WI38 (cell line): ENCODE data around the gene RAB17.
A peak's percentile ranks its signal among the peaks of the same experiment; 100 is the strongest.
"Not testable (repeated sequence)": the region's sequence is repeated elsewhere in the genome, so short reads cannot be mapped to it uniquely, and the experiment has no call there.

Experiments
- H3K4me3 ChIP-seq: 2 replicates; pipeline ENCODE4 v1.5.1; 2011; ENCODE audit warnings: low read depth, mild to moderate bottlenecking, control low read depth, low read length
- CTCF ChIP-seq: IDR thresholded peaks from 2 replicates; pipeline ENCODE4 v1.5.1; 2012; ENCODE audit warnings: low read depth, mild to moderate bottlenecking, control low read depth, low read length

The RAB17 gene

GRCh38 chr2:237614151-237614720 is 23.7 kb upstream of the RAB17 start:
- H3K4me3 ChIP-seq = no peak overlapping the region
- no peak for TF ChIP-seq CTCF

GRCh38 chr2:237613679-237614078 is 23.1 kb upstream of the RAB17 start:
- no peak overlapping the region for H3K4me3 ChIP-seq
- TF ChIP-seq CTCF = no peak

- H3K4me3 ChIP-seq = no peak overlapping the region
- TF ChIP-seq CTCF = no peak
Measured at GRCh38 chr2:237612527-237613357, 22.2 kb upstream of the RAB17 start.

GRCh38 chr2:237606522-237606921 is 16.0 kb upstream of the RAB17 start:
- H3K4me3 ChIP-seq = not testable (repeated sequence)

GRCh38 chr2:237604960-237605359 is 14.4 kb upstream of the RAB17 start:
- no peak overlapping the region for H3K4me3 ChIP-seq
- TF ChIP-seq CTCF = no peak

- no peak overlapping the region for H3K4me3 ChIP-seq
- no peak for TF ChIP-seq CTCF
Measured at GRCh38 chr2:237604391-237604790, 13.9 kb upstream of the RAB17 start.

GRCh38 chr2:237603718-237604362 is 13.3 kb upstream of the RAB17 start:
- TF ChIP-seq CTCF = no peak
- H3K4me3 ChIP-seq = peak overlapping the region; percentile 29
